Measurements from ENCODE around the gene PCDHGB3.

DNA sequence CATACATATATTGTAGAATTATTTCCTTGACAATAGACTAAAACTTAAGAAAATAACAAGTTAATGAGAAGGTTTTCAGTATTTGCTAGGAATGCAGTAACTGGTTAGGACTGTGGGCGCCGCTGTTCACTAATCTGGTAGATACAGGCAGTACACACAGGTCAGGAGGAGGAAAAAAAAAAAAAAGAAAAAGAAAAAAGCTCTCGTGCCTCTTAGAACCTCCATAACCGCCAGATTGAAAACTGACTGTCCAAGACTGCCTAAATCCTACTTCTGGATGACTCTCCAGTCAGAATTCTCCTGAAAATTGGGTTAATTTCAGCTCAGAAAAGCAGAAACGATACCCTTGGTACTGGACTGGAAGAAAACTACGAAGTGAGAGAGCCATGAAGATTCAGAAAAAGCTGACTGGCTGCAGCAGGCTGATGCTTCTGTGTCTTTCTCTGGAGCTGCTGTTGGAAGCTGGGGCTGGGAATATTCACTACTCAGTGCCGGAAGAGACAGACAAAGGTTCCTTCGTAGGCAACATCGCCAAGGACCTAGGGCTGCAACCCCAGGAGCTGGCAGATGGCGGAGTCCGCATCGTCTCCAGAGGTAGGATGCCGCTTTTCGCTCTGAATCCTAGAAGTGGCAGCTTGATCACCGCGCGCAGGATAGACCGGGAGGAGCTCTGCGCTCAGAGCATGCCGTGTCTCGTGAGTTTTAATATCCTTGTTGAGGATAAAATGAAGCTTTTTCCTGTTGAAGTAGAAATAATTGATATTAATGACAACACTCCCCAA is 39.6 kb upstream of the PCDHGB3 start, which contains the start of gene PCDHGA1:
- TF ChIP-seq, protein P1, sequence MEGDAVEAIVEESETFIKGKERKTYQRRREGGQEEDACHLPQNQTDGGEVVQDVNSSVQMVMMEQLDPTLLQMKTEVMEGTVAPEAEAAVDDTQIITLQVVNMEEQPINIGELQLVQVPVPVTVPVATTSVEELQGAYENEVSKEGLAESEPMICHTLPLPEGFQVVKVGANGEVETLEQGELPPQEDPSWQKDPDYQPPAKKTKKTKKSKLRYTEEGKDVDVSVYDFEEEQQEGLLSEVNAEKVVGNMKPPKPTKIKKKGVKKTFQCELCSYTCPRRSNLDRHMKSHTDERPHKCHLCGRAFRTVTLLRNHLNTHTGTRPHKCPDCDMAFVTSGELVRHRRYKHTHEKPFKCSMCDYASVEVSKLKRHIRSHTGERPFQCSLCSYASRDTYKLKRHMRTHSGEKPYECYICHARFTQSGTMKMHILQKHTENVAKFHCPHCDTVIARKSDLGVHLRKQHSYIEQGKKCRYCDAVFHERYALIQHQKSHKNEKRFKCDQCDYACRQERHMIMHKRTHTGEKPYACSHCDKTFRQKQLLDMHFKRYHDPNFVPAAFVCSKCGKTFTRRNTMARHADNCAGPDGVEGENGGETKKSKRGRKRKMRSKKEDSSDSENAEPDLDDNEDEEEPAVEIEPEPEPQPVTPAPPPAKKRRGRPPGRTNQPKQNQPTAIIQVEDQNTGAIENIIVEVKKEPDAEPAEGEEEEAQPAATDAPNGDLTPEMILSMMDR (IDR thresholded peaks at IDR 0.05): no peak
- no peak for TF ChIP-seq POLR2A (IDR thresholded peaks at IDR 0.05)

All from lower leg skin (tissue), 3 donors.